ENCODE measurements around the gene MPPE1.

DNA sequence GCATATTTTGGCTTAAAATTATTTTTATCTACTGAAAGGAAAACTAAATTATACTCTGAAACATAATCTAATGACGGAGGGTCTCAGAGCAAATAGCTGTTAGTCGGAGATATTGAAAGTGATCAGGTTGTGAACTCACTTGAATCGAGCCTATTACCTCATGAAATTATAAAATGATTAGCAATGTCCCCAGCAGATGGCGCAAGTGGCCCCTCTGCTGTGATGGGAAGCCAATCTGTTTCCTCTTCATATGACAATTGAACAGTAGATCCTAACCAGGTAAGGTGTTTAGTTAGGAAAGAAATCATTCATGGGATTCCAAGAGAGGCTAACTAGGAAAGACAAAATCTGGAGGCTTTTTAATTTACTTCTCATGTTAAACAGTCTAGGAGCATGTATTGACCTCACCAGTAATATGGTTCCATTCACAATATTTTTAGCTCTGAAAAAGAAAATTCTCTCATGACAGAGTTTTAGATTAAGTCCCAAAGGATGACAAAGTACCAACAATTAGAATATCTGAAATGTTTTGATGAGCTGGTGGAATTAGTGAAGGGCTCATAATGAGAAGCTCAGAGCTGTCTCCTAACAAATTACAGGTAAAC lies 29.9 kb upstream of the MPPE1 start:
- TF ChIP-seq, protein P1, sequence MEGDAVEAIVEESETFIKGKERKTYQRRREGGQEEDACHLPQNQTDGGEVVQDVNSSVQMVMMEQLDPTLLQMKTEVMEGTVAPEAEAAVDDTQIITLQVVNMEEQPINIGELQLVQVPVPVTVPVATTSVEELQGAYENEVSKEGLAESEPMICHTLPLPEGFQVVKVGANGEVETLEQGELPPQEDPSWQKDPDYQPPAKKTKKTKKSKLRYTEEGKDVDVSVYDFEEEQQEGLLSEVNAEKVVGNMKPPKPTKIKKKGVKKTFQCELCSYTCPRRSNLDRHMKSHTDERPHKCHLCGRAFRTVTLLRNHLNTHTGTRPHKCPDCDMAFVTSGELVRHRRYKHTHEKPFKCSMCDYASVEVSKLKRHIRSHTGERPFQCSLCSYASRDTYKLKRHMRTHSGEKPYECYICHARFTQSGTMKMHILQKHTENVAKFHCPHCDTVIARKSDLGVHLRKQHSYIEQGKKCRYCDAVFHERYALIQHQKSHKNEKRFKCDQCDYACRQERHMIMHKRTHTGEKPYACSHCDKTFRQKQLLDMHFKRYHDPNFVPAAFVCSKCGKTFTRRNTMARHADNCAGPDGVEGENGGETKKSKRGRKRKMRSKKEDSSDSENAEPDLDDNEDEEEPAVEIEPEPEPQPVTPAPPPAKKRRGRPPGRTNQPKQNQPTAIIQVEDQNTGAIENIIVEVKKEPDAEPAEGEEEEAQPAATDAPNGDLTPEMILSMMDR (conservative IDR thresholded peaks at IDR 0.05; ENCODE audit: low read depth, low read length) = peak; percentile 91
- no peak for TF ChIP-seq EZH2 (IDR thresholded peaks at IDR 0.05; ENCODE audit: low read length, unreplicated experiment)

Measured in PC-3 (cell line).